Smooth muscle cell (in vitro differentiated cells): ENCODE data around the gene SH3BP5L. TPM values are rescaled to one million over a fixed set of nuclear protein-coding genes. Genes with fewer than 3 reads are reported as not detected.

Experiments
- DNase-seq: peaks from one replicate; lab custom pipeline; 2025; ENCODE audit not compliant: unreplicated experiment; lab: John Stamatoyannopoulos, UW
- H2AFZ ChIP-seq: fragments of 200-600 bp; sonication (generic); 2 replicates; pipeline ENCODE4 v1.6.0; 2016; ENCODE audit warnings: antibody characterized with exemption, low read depth, mild to moderate bottlenecking
- H3F3A ChIP-seq: fragments of 200-600 bp; sonication (generic); 2 replicates; pipeline ENCODE4 v1.6.0; 2017; ENCODE audit warnings: antibody characterized with exemption, low read depth
- H3K27ac ChIP-seq: fragments of 200-600 bp; sonication (generic); 2 replicates; pipeline ENCODE4 v1.5.1; 2016; ENCODE audit warnings: low read depth, mild to moderate bottlenecking
- H3K27me3 ChIP-seq: fragments of 200-600 bp; sonication (generic); 2 replicates; pipeline ENCODE4 v1.6.1; 2016; ENCODE audit warnings: low read depth, mild to moderate bottlenecking
- H3K36me3 ChIP-seq: fragments of 200-600 bp; sonication (generic); 2 replicates; pipeline ENCODE4 v1.5.1; 2016; ENCODE audit warnings: low read depth
- H3K4me1 ChIP-seq: fragments of 200-600 bp; sonication (generic); 2 replicates; pipeline ENCODE4 v1.5.1; 2016; ENCODE audit warnings: low read depth
- H3K4me2 ChIP-seq: fragments of 200-600 bp; sonication (generic); 2 replicates; pipeline ENCODE4 v1.6.0; 2016; ENCODE audit warnings: mild to moderate bottlenecking
- H3K4me3 ChIP-seq: fragments of 200-600 bp; sonication (generic); 2 replicates; pipeline ENCODE4 v1.5.1; 2016; ENCODE audit warnings: mild to moderate bottlenecking
- H3K79me2 ChIP-seq: fragments of 200-600 bp; sonication (generic); 2 replicates; pipeline ENCODE4 v1.6.0; 2016; ENCODE audit warnings: low read depth, mild to moderate bottlenecking
- H3K9ac ChIP-seq: fragments of 200-600 bp; sonication (generic); 2 replicates; pipeline ENCODE4 v1.6.0; 2016; ENCODE audit warnings: low read depth
- H3K9me3 ChIP-seq: fragments of 200-600 bp; sonication (generic); replicated peaks from 2 replicates; pipeline ENCODE4 v1.5.1; 2016; ENCODE audit warnings: low read depth
- H4K20me1 ChIP-seq: fragments of 200-600 bp; sonication (generic); 2 replicates; pipeline ENCODE4 v1.6.0; 2016; ENCODE audit warnings: low read depth
- CTCF ChIP-seq: fragments of 200-600 bp; sonication (generic); IDR thresholded peaks from 2 replicates; pipeline ENCODE4 v1.5.1; 2017; ENCODE audit warnings: borderline replicate concordance, mild to moderate bottlenecking, antibody characterized with exemption; ENCODE audit not compliant: insufficient read depth, poor library complexity, severe bottlenecking
- WGBS: methylation state at CpG from one replicate; pipeline ENCODE4 v1.1.7; 2016; ENCODE audit warnings: low lambda C conversion rate; 5-methylcytosine and 5-hydroxymethylcytosine counted together
- polyA plus RNA-seq: library from polyadenylated mRNA; unstranded; fragments of >200 nt; fragmentation: Nextera tagmentation; extraction: Ambion mirVana; gene quantifications from 2 replicates; pipeline ENCODE4 v1.2.1, GENCODE V29; 2016
- total RNA-seq: library from RNA; depleted of rRNA; stranded (reverse); fragments of >200 nt; gene quantifications from 2 replicates; pipeline ENCODE4 v1.2.3, GENCODE V29; 2014

The SH3BP5L gene
- total and polyA plus RNA-seq, 2 experiments from 2014 or later, result 7.4 to 18.6 TPM

GRCh38 chr1:248782416-248783141 lies 43.1 kb downstream of the SH3BP5L start:
- no peaks in the 10 kb centered on the region for H3K9me3 ChIP-seq
- DNase-seq, result no peak
- no peaks in the 10 kb centered on the region for H3K79me2 ChIP-seq
- no peak overlapping the region for H3K27ac ChIP-seq
- 88% methylated on average over 16 of the region's 16 CpGs for WGBS
- H3K27me3 ChIP-seq, result no peaks in the 10 kb centered on the region
- H4K20me1 ChIP-seq, result no peaks in the 10 kb centered on the region
- no peaks in the 10 kb centered on the region for H3F3A ChIP-seq
- H3K9ac ChIP-seq, result no peak overlapping the region
- no peaks in the 10 kb centered on the region for H3K4me1 ChIP-seq
- no peak overlapping the region for H2AFZ ChIP-seq
- no peak overlapping the region for H3K4me2 ChIP-seq
- H3K36me3 ChIP-seq, result no peaks in the 10 kb centered on the region
- TF ChIP-seq CTCF, result no peak
- no peak overlapping the region for H3K4me3 ChIP-seq

DNA sequence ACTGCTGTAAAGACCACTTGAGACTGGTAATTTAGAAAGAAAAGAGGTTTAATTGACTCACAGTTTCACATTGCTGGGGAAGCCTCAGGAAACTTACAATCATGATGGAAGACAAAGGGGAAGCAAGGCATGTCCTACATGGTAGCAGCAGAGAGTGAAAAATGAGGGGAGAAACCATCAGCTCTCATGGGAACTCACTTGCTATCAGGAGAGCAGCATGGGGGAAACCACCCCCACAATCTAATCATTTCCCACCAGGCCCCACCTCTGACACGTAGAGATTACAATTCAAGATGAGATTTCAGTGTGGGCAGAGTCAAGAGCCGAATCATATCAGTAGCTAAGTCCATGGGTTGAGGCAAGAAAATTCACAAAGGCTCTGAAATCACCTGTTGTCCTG lies 46.4 kb downstream of the SH3BP5L start:
- 47% methylated on average over 2 of the region's 2 CpGs for WGBS
- H3K79me2 ChIP-seq, result no peaks in the 10 kb centered on the region
- no peak for TF ChIP-seq CTCF
- no peaks in the 10 kb centered on the region for H3K27me3 ChIP-seq
- peaks cover 5% of the 10 kb centered on the region for H3K9me3 ChIP-seq
- no peak overlapping the region for H2AFZ ChIP-seq
- no peak overlapping the region for H3K27ac ChIP-seq
- H3K4me1 ChIP-seq, result no peaks in the 10 kb centered on the region
- no peak overlapping the region for H3K9ac ChIP-seq
- no peak overlapping the region for H3K4me2 ChIP-seq
- H4K20me1 ChIP-seq, result no peaks in the 10 kb centered on the region
- no peaks in the 10 kb centered on the region for H3F3A ChIP-seq
- no peaks in the 10 kb centered on the region for H3K36me3 ChIP-seq
- no peak for DNase-seq
- H3K4me3 ChIP-seq, result no peak overlapping the region

DNA sequence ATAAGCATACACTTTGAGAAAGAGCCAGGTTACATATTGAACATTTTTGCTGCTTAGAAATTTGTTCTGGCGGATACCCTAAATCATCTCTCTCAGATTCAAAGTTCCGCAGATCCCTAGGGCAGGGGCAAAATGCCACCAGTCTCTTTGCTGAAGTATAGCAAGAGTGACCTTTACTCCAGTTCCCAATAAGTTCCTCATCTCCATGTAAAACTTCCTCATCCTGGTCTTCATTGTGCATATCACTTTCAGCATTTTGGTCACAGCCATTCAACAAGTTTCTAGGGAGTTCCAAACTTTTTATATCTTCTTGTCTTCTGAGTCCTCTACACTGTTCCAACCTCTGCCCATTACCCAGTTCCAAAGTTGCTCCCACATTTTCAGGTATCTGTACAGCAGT lies 46.8 kb downstream of the SH3BP5L start:
- H3K27me3 ChIP-seq, result no peaks in the 10 kb centered on the region
- no peaks in the 10 kb centered on the region for H4K20me1 ChIP-seq
- no peaks in the 10 kb centered on the region for H3F3A ChIP-seq
- H3K9me3 ChIP-seq, result peaks cover 5% of the 10 kb centered on the region
- no peaks in the 10 kb centered on the region for H3K79me2 ChIP-seq
- no peak overlapping the region for H2AFZ ChIP-seq
- TF ChIP-seq CTCF, result no peak
- H3K4me2 ChIP-seq, result no peak overlapping the region
- 81% methylated on average over 2 of the region's 2 CpGs for WGBS
- no peak overlapping the region for H3K9ac ChIP-seq
- H3K4me3 ChIP-seq, result no peak overlapping the region
- no peak for DNase-seq
- no peaks in the 10 kb centered on the region for H3K4me1 ChIP-seq
- no peaks in the 10 kb centered on the region for H3K36me3 ChIP-seq
- no peak overlapping the region for H3K27ac ChIP-seq

- peaks cover 7% of the 10 kb centered on the region for H3K9me3 ChIP-seq
- H2AFZ ChIP-seq, result no peak overlapping the region
- no peaks in the 10 kb centered on the region for H3K27me3 ChIP-seq
- H3K36me3 ChIP-seq, result no peaks in the 10 kb centered on the region
- no peak overlapping the region for H3K4me3 ChIP-seq
- H3F3A ChIP-seq, result no peaks in the 10 kb centered on the region
- H3K4me2 ChIP-seq, result no peak overlapping the region
- no peaks in the 10 kb centered on the region for H3K4me1 ChIP-seq
- TF ChIP-seq CTCF, result no peak
- H3K27ac ChIP-seq, result no peak overlapping the region
- H4K20me1 ChIP-seq, result no peaks in the 10 kb centered on the region
- H3K79me2 ChIP-seq, result no peaks in the 10 kb centered on the region
- no peak for DNase-seq
- no peak overlapping the region for H3K9ac ChIP-seq
Measured at GRCh38 chr1:248776991-248777390, 48.7 kb downstream of the SH3BP5L start.
